H1 (cell line): ENCODE measurements around the gene B4GALT7. TPM values are rescaled to one million over a fixed set of nuclear protein-coding genes. Genes with fewer than 3 reads are reported as not detected.

Source experiments
- CTCF ChIA-PET: fragments of 300-600 bp; sonication (Branson Sonifier 250); formaldehyde crosslinking; loops from one replicate; lab custom pipeline; 2021; ENCODE audit not compliant: partially characterized antibody; lab: Charles Lee
- POLR2A ChIA-PET: fragments of 300-600 bp; sonication (Branson Sonifier 250); formaldehyde crosslinking; loops from one replicate; lab custom pipeline; 2021; ENCODE audit warnings: inconsistent platforms; ENCODE audit not compliant: partially characterized antibody; lab: Charles Lee
- DNase-seq, 2 experiments: peaks; one replicate each; pipeline versions ENCODE4 v3.0.0 to v3.0.0-alpha.2; 2010 to 2022; ENCODE audit warnings: low spot score in 2 of 2, low read depth in 1 of 2, mixed read lengths in 1 of 2
- FAIRE-seq: peaks from 2 replicates; lab custom pipeline; 2011; peaks lifted over from hg19 to GRCh38; lab: Jason Lieb, UNC
- H2AFZ ChIP-seq: 2 replicates; pipeline ENCODE4 v1.8.1; 2012; ENCODE audit warnings: low read length, inconsistent platforms
- H2AK5ac ChIP-seq: 2 replicates; pipeline ENCODE4 v1.6.1; 2013; ENCODE audit warnings: low read depth, low read length
- H2BK120ac ChIP-seq: replicated peaks from 2 replicates; pipeline ENCODE3; 2013; ENCODE audit warnings: low read depth, low read length, inconsistent platforms
- H2BK12ac ChIP-seq: 2 replicates; pipeline ENCODE4 v1.6.1; 2013; ENCODE audit warnings: low read depth, low read length
- H2BK15ac ChIP-seq: 2 replicates; pipeline ENCODE4 v1.6.1; 2013; ENCODE audit warnings: low read length
- H2BK20ac ChIP-seq: 2 replicates; pipeline ENCODE4 v1.6.1; 2013; ENCODE audit warnings: low read length
- H2BK5ac ChIP-seq: 2 replicates; pipeline ENCODE4 v1.6.1; 2013; ENCODE audit warnings: low read depth, low read length
- H3K14ac ChIP-seq: 2 replicates; pipeline ENCODE4 v1.6.1; 2013; ENCODE audit warnings: inconsistent platforms; ENCODE audit not compliant: insufficient read length
- H3K18ac ChIP-seq: 2 replicates; pipeline ENCODE4 v1.6.1; 2013; ENCODE audit warnings: low read length; ENCODE audit errors: extremely low read depth
- H3K23ac ChIP-seq: 2 replicates; pipeline ENCODE4 v1.6.1; 2013; ENCODE audit warnings: inconsistent platforms; ENCODE audit not compliant: insufficient read length
- H3K23me2 ChIP-seq: 2 replicates; pipeline ENCODE4 v1.6.1; 2013; ENCODE audit warnings: low read depth, low read length
- H3K27ac ChIP-seq: 2 replicates; pipeline ENCODE4 v1.6.1; 2011; ENCODE audit warnings: low read depth, low read length, inconsistent platforms
- H3K27me3 ChIP-seq, 4 experiments: replicated peaks in 1 of 4; 1 replicate in 1 of 4; 2 replicates in 3 of 4; pipeline versions ENCODE4 v1.6.1 to v1.8.1; 2011 to 2013; ENCODE audit warnings: low read length in 3 of 4, mild to moderate bottlenecking in 3 of 4, inconsistent platforms in 2 of 4, mixed read lengths in 2 of 4, moderate library complexity in 1 of 4; ENCODE audit not compliant: control insufficient read depth in 3 of 4, insufficient read depth in 3 of 4; ENCODE audit errors: extremely low read depth in 1 of 4
- H3K36me3 ChIP-seq, 4 experiments: 2 replicates each; pipeline versions ENCODE4 v1.6.1 to v1.8.1; 2011 to 2013; ENCODE audit warnings: mild to moderate bottlenecking in 4 of 4, low read length in 3 of 4, moderate library complexity in 2 of 4, control low read depth in 1 of 4, inconsistent platforms in 1 of 4; ENCODE audit not compliant: insufficient read depth in 4 of 4, control insufficient read depth in 2 of 4
- H3K4ac ChIP-seq: replicated peaks from 2 replicates; pipeline ENCODE3; 2013; ENCODE audit warnings: low read length, low read depth, mixed read lengths, inconsistent platforms; ENCODE audit not compliant: insufficient read length
- H3K4me1 ChIP-seq, 4 experiments: replicated peaks in 1 of 4; 1 replicate in 1 of 4; 2 replicates in 3 of 4; pipeline versions ENCODE4 v1.6.1 to v1.8.1; 2011 to 2013; ENCODE audit warnings: low read length in 3 of 4, inconsistent platforms in 2 of 4, mixed read lengths in 1 of 4; ENCODE audit not compliant: insufficient read depth in 4 of 4, control insufficient read depth in 3 of 4
- H3K4me2 ChIP-seq, 2 experiments: 2 replicates each; pipeline versions ENCODE4 v1.6.1 to v1.8.1; 2011 to 2013; ENCODE audit warnings: low read depth in 2 of 2, low read length in 2 of 2, control low read depth in 1 of 2, inconsistent platforms in 1 of 2, mild to moderate bottlenecking in 1 of 2; ENCODE audit not compliant: insufficient read depth in 1 of 2
- H3K4me3 ChIP-seq, 4 experiments: fragments of 200-600, 300-600 bp in 1 of 4; sonication (generic), shearing (Covaris generic), sonication (Bioruptor Twin) in 1 of 4; 2 replicates each; pipeline versions ENCODE4 v1.5.1 to v1.8.1; 2011 to 2016; ENCODE audit warnings: low read length in 4 of 4, low read depth in 3 of 4, control low read depth in 2 of 4, inconsistent platforms in 2 of 4, mild to moderate bottlenecking in 2 of 4, mixed read lengths in 1 of 4, moderate library complexity in 1 of 4; ENCODE audit not compliant: insufficient read depth in 2 of 4; ENCODE audit errors: extremely low read depth in 1 of 4
- H3K56ac ChIP-seq: replicated peaks from 2 replicates; pipeline ENCODE3; 2013; ENCODE audit warnings: low read depth, mild to moderate bottlenecking, mixed read lengths, low read length, inconsistent platforms; ENCODE audit not compliant: insufficient read length
- H3K79me1 ChIP-seq: 2 replicates; pipeline ENCODE4 v1.6.1; 2013; ENCODE audit warnings: low read depth, low read length, control low read depth
- H3K79me2 ChIP-seq, 2 experiments: 2 replicates each; pipeline versions ENCODE4 v1.6.1 to v1.8.1; 2012 to 2013; ENCODE audit warnings: low read length in 2 of 2, mild to moderate bottlenecking in 2 of 2, inconsistent platforms in 1 of 2; ENCODE audit not compliant: insufficient read depth in 2 of 2, control insufficient read depth in 1 of 2
- H3K9ac ChIP-seq, 4 experiments: replicated peaks in 1 of 4; 1 replicate in 1 of 4; 2 replicates in 3 of 4; pipeline versions ENCODE4 v1.6.1 to v1.8.1; 2011 to 2013; ENCODE audit warnings: low read depth in 3 of 4, low read length in 3 of 4, control low read depth in 2 of 4, mild to moderate bottlenecking in 2 of 4, moderate library complexity in 2 of 4, inconsistent platforms in 1 of 4; ENCODE audit errors: extremely low read depth in 1 of 4
- H3K9me3 ChIP-seq, 2 experiments: 2 replicates each; pipeline versions ENCODE4 v1.6.1 to v1.8.1; 2012 to 2013; ENCODE audit warnings: mild to moderate bottlenecking in 2 of 2, moderate library complexity in 2 of 2, control low read depth in 1 of 2, inconsistent platforms in 1 of 2, low read depth in 1 of 2, low read length in 1 of 2, mixed read lengths in 1 of 2; ENCODE audit not compliant: insufficient read depth in 2 of 2
- H4K20me1 ChIP-seq, 2 experiments: replicated peaks in 1 of 2; 2 replicates each; pipeline versions ENCODE3 to v1.8.1; 2011 to 2013; ENCODE audit warnings: inconsistent platforms in 2 of 2, low read length in 2 of 2, mild to moderate bottlenecking in 1 of 2; ENCODE audit not compliant: insufficient read depth in 2 of 2, control insufficient read depth in 1 of 2
- H4K5ac ChIP-seq: 2 replicates; pipeline ENCODE4 v1.6.1; 2013; ENCODE audit warnings: low read length, low read depth, mixed read lengths, inconsistent platforms; ENCODE audit not compliant: insufficient read length
- H4K8ac ChIP-seq: 2 replicates; pipeline ENCODE4 v1.8.0; 2013; ENCODE audit warnings: mild to moderate bottlenecking, moderate library complexity, low read length, inconsistent platforms; ENCODE audit not compliant: insufficient read depth; ENCODE audit errors: extremely low read depth
- H4K91ac ChIP-seq: replicated peaks from 2 replicates; pipeline ENCODE3; 2013; ENCODE audit warnings: low read length, mixed read lengths, inconsistent platforms; ENCODE audit not compliant: insufficient read length
- BRCA1 ChIP-seq: IDR thresholded peaks from 2 replicates; pipeline ENCODE4 v1.6.1; 2012; ENCODE audit warnings: low read depth, low read length, improper control_type of control experiment
- CEBPB ChIP-seq: IDR thresholded peaks from 2 replicates; pipeline ENCODE4 v1.6.1; 2012; ENCODE audit warnings: low read depth, low read length
- CREB1 ChIP-seq: IDR thresholded peaks from 2 replicates; pipeline ENCODE4 v1.6.1; 2012; ENCODE audit warnings: inconsistent platforms
- EZH2 ChIP-seq: fragments of 200-600 bp; sonication (generic); IDR thresholded peaks from 2 replicates; pipeline ENCODE4 v1.7.1; 2012; ENCODE audit warnings: low read depth, mild to moderate bottlenecking, moderate library complexity, low read length, inconsistent platforms; ENCODE audit not compliant: severe bottlenecking
- HDAC2 ChIP-seq, 2 experiments: fragments of 300-600 bp in 1 of 2; sonication (generic) in 1 of 2; IDR thresholded peaks; 2 replicates each; pipeline ENCODE4 v1.6.1; 2011 to 2012; ENCODE audit warnings: low read depth in 2 of 2, low read length in 2 of 2, mild to moderate bottlenecking in 2 of 2, moderate library complexity in 2 of 2, borderline replicate concordance in 1 of 2, inconsistent platforms in 1 of 2
- KDM5A ChIP-seq: fragments of 200-600 bp; IDR thresholded peaks from 2 replicates; pipeline ENCODE4 v1.7.1; 2012; ENCODE audit warnings: mild to moderate bottlenecking, low read length, inconsistent platforms, mixed read lengths
- POLR2AphosphoS5 ChIP-seq: IDR thresholded peaks from 2 replicates; pipeline ENCODE4 v1.6.1; 2011; ENCODE audit warnings: low read depth, low read length
- SAP30 ChIP-seq: fragments of 300-600 bp; sonication (generic); IDR thresholded peaks from 2 replicates; pipeline ENCODE4 v1.7.1; 2012; ENCODE audit warnings: low read length, moderate library complexity, mild to moderate bottlenecking, inconsistent platforms; ENCODE audit not compliant: insufficient read depth, insufficient replicate concordance
- SIRT6 ChIP-seq: IDR thresholded peaks from one replicate; pipeline ENCODE4 v1.7.1; 2012; ENCODE audit warnings: low read length, inconsistent platforms
- TEAD4 ChIP-seq: IDR thresholded peaks from 2 replicates; pipeline ENCODE4 v1.6.1; 2012; ENCODE audit warnings: low read depth, low read length, inconsistent platforms, mixed read lengths
- WGBS, 2 experiments: shearing (Covaris generic) in 1 of 2; methylation state at CpG; one replicate each; pipeline versions ENCODE4 v1.1.6 to v1.1.7; 2013 to 2015; ENCODE audit warnings: low lambda C conversion rate in 2 of 2, mixed read lengths in 2 of 2, inconsistent platforms in 1 of 2, low coverage in 1 of 2, missing lambda C conversion rate in 1 of 2; ENCODE audit not compliant: insufficient replicate concordance in 2 of 2, insufficient coverage in 1 of 2, insufficient read length in 1 of 2; ENCODE audit errors: extremely low coverage in 1 of 2, missing lambda C conversion rate in 1 of 2; 5-methylcytosine and 5-hydroxymethylcytosine counted together
- polyA plus RNA-seq, 7 experiments: library from polyadenylated mRNA; depleted of rRNA in 3 of 7; stranded (reverse) in 5 of 7; unstranded in 2 of 7; fragments of >200 nt in 5 of 7; fragments of 200-250 nt in 2 of 7; gene quantifications; 1 replicate in 5 of 7; 2 replicates in 1 of 7; 4 replicates in 1 of 7; pipeline versions ENCODE4 v1.2.1 to v1.2.3, GENCODE V29; 2011 to 2013; ENCODE audit warnings: missing spikeins in 2 of 7, mixed read lengths in 2 of 7
- total RNA-seq: library from RNA; stranded (reverse); fragmentation: NEBNext Ultra II Directional; extraction: Animal tissue kit (Norgen Biotek cat#: 25700); gene quantifications from 2 replicates; pipeline ENCODE4 v1.2.1, GENCODE V29; 2021
- TF ChIP-seq, protein P1 (sequence below): IDR thresholded peaks from 2 replicates; pipeline ENCODE4 v1.6.1; 2012; ENCODE audit warnings: inconsistent platforms
- TF ChIP-seq, protein P2 (sequence below): IDR thresholded peaks from 2 replicates; pipeline ENCODE4 v1.6.1; 2012; ENCODE audit warnings: inconsistent platforms

The B4GALT7 gene
- total and polyA plus RNA-seq, 2 of the 8 experiments (the other 6 are each of a cell fraction or from before 2014, with no cell fraction given), result 18.7 to 31.9 TPM

DNA sequence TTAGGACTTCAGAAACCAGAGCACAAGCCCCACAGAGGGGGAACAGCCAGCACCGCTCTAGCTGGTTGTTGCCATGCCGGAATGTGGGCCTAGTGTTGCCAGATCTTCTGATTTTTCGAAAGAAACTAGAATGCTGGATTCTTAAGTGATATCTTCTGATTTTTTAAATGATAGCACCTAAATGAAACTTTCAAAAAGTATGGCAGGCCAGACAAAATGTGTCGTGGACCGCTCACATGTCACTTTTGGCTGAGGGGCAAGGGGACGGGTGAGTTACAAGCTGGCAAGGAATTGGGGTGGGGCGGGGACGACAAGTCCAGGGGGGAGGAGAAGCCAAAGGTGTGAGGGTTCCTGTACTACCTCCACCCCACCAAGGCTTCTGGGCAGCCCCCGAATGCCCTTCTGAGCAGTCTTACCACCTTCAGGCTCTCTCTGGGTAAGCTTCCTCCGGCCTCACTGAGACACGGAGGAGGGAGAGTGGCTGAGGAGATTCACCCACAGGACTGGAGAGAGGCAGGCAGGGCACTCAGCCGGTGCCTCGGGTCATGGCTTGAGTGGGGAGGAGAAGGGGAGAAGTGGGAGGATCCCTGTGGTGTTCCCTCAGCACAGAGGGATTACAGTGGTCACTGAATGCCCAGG, 10.3 kb downstream of the B4GALT7 start:
- peaks cover 0 to 7% (median 0%) of the 10 kb centered on the region in 4 experiments; a peak in 2 of 8 replicates for H3K36me3 ChIP-seq
- no peak overlapping the region for H3K56ac ChIP-seq
- no peak overlapping the region for H3K9ac ChIP-seq
- H3K27ac ChIP-seq, result no peak overlapping the region
- no peak for DNase-seq
- no peak for FAIRE-seq
- no peak overlapping the region for H2AK5ac ChIP-seq
- H3K79me1 ChIP-seq, result no peaks in the 10 kb centered on the region
- no peaks in the 10 kb centered on the region for H3K9me3 ChIP-seq
- H3K4ac ChIP-seq, result no peak overlapping the region
- peaks cover 0 to 17% (median 10%) of the 10 kb centered on the region in 4 experiments; a peak in 5 of 7 replicates for H3K4me1 ChIP-seq
- H3K23ac ChIP-seq, result no peak overlapping the region
- H3K23me2 ChIP-seq, result no peaks in the 10 kb centered on the region
- no peak overlapping the region for H3K18ac ChIP-seq
- H3K4me2 ChIP-seq, result no peak overlapping the region
- H4K8ac ChIP-seq, result no peak overlapping the region
- no peak overlapping the region for H3K14ac ChIP-seq
- CTCF ChIA-PET, result interaction anchor here (1.0 kb wide), 1 partner anchor 11 kb away, joined by 3 read pairs; the partner anchor contains the start of gene B4GALT7
- no peak overlapping the region for H4K91ac ChIP-seq
- H2BK15ac ChIP-seq, result no peak overlapping the region
- H4K5ac ChIP-seq, result no peak overlapping the region
- H3K4me3 ChIP-seq, result no peak overlapping the region
- H2BK5ac ChIP-seq, result no peak overlapping the region
- no peaks in the 10 kb centered on the region for H3K79me2 ChIP-seq
- H3K27me3 ChIP-seq, result no peaks in the 10 kb centered on the region
- H2BK120ac ChIP-seq, result no peak overlapping the region
- H2AFZ ChIP-seq, result no peak overlapping the region
- POLR2A ChIA-PET, result interaction anchor here (1.3 to 8.5 kb wide), 3 partner anchors 10 to 18 kb away, joined by 5 to 72 read pairs (median 13); partner anchors contain the start of genes B4GALT7 and TMED9
- H4K20me1 ChIP-seq, result peaks cover 0 to 4% of the 10 kb centered on the region in 2 experiments
- H2BK20ac ChIP-seq, result no peak overlapping the region
- H2BK12ac ChIP-seq, result no peak overlapping the region
- 81% methylated on average over 10 of the region's 13 CpGs; no CpG with 5 or more reads in 1 of the 2 experiments for WGBS, 2 experiments
- no peak for TF ChIP-seq BRCA1
- TF ChIP-seq SIRT6, result no peak
- TF ChIP-seq POLR2AphosphoS5, result no peak
- no peak for TF ChIP-seq EZH2
- no peak for TF ChIP-seq SAP30
- TF ChIP-seq CEBPB, result no peak
- no peak for TF ChIP-seq TEAD4
- TF ChIP-seq, protein P1, sequence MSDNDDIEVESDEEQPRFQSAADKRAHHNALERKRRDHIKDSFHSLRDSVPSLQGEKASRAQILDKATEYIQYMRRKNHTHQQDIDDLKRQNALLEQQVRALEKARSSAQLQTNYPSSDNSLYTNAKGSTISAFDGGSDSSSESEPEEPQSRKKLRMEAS, result no peak
- no peak for TF ChIP-seq HDAC2 (IDR thresholded peaks at IDR 0.05; ENCODE audit: borderline replicate concordance in 1 of 2, low read depth in 2 of 2, low read length in 2 of 2)
- TF ChIP-seq, protein P2, sequence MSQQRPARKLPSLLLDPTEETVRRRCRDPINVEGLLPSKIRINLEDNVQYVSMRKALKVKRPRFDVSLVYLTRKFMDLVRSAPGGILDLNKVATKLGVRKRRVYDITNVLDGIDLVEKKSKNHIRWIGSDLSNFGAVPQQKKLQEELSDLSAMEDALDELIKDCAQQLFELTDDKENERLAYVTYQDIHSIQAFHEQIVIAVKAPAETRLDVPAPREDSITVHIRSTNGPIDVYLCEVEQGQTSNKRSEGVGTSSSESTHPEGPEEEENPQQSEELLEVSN, result no peak
- TF ChIP-seq KDM5A, result no peak
- TF ChIP-seq CREB1, result no peak
